Large intestine (tissue), 3 donors: Measurements from ENCODE around the gene SURF2. TPM values are rescaled to one million over a fixed set of nuclear protein-coding genes. Genes with fewer than 3 reads are reported as not detected.
A peak's percentile ranks its signal among the peaks of the same experiment; 100 is the strongest.

Experiments
- DNase-seq, 2 donors: peaks; one replicate each; pipeline versions ENCODE4 v3.0.0 to v3.0.0-alpha.2; 2013
- H3K27ac ChIP-seq: one replicate; pipeline ENCODE4 v1.5.1; 2013; ENCODE audit warnings: low read length
- H3K27me3 ChIP-seq: 2 replicates; pipeline ENCODE4 v1.6.1; 2013; ENCODE audit warnings: low read length; ENCODE audit not compliant: control insufficient read depth, insufficient read depth
- H3K36me3 ChIP-seq: 2 replicates; pipeline ENCODE4 v1.6.1; 2013; ENCODE audit warnings: low read length; ENCODE audit not compliant: control insufficient read depth, insufficient read depth
- H3K4me1 ChIP-seq: one replicate; pipeline ENCODE4 v1.6.1; 2013; ENCODE audit warnings: low read length; ENCODE audit not compliant: control insufficient read depth, insufficient read depth
- H3K4me3 ChIP-seq: one replicate; pipeline ENCODE4 v1.5.1; 2013; ENCODE audit warnings: low read length
- H3K9me3 ChIP-seq: one replicate; pipeline ENCODE4 v1.6.1; 2013; ENCODE audit warnings: mild to moderate bottlenecking, low read depth, low read length, moderate library complexity; ENCODE audit not compliant: control insufficient read depth
- WGBS: methylation state at CpG from one replicate; pipeline ENCODE4 v1.1.5; 2013; ENCODE audit warnings: low lambda C conversion rate; ENCODE audit not compliant: insufficient coverage; 5-methylcytosine and 5-hydroxymethylcytosine counted together
- polyA plus RNA-seq: library from polyadenylated mRNA; unstranded; fragments of 120-200 nt; gene quantifications from one replicate; pipeline ENCODE4 v1.2.1, GENCODE V29; 2013

The SURF2 gene
- polyA plus RNA-seq, 1 donor: 16.3 TPM

DNA sequence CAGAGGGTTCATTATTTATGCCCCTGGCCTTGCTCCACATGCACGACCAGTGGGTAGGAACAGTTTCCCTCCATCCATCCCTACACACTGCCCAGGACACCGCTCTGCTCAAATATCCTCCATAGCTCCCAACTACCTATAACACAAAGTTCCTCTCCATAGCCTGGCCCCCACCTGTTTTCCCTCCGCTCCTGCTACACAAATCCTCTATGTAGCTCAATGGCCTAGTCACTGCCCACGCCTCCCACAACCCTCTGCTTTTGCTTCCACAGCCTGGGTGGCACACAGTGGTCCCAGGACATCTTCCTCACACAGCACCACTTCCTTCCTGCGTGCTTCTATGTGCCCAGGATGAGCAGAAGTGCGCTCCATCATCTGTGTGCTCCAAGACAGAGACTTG lies 41.0 kb downstream of the SURF2 start:
- H3K4me1 ChIP-seq: peaks cover 20% of the 10 kb centered on the region
- DNase-seq: no peak
- WGBS: 80% methylated on average over 1 of the region's 6 CpGs
- peaks cover 13% of the 10 kb centered on the region for H3K27me3 ChIP-seq
- H3K27ac ChIP-seq: no peak overlapping the region
- no peaks in the 10 kb centered on the region for H3K9me3 ChIP-seq
- H3K4me3 ChIP-seq: no peak overlapping the region
- H3K36me3 ChIP-seq: peaks cover 3% of the 10 kb centered on the region

DNA sequence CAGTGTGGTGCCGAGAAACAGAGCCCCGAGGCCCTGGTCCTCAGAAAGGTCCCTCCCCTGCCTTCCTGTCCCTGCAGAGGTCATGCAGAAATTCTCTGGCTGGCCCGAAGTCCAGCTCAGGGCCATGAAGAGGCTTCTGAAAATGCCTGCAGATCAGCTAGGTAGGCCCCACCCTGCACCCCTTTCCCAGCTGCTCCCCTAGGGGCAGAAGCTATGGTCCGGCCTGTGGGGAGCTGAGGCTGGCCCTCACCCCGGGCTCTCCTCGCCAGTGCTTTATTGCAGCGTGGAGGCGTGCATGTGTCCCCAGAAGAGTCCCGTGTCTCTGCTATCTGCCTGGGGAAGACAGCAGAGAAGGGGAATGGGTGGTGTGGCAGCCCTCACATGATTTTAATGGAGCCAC lies 41.5 kb downstream of the SURF2 start:
- WGBS: no CpG with 5 or more reads among the region's 9 CpGs
- H3K27ac ChIP-seq: no peak overlapping the region
- no peak for DNase-seq
- H3K36me3 ChIP-seq: peaks cover 6% of the 10 kb centered on the region
- no peaks in the 10 kb centered on the region for H3K9me3 ChIP-seq
- no peak overlapping the region for H3K4me3 ChIP-seq
- H3K27me3 ChIP-seq: peaks cover 13% of the 10 kb centered on the region
- peaks cover 20% of the 10 kb centered on the region for H3K4me1 ChIP-seq

DNA sequence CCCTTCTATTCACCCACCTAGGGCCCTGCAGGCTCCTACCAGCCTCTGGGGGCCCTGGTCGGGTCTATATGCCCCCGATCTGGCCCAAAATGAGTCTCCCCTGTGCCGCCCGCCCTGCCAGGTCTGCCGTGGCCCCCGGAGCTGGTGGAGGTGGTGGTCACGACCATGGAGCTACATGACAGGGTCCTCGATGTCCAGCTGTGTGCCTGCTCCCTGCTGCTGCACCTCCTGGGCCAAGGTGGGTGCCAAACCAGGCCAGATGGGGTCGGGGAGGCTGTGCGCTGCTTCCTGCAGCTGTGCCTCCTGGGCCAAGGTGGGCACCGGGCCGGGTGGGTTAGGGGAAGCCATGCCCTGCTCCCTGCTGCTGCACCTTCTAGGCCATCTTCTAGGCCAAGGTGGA lies 43.9 kb downstream of the SURF2 start:
- DNase-seq: no peak
- Histone ChIP-seq H3K4me3 (no peak overlapping the region), H3K9me3 (no peaks in the 10 kb centered on the region), H3K27ac (no peak overlapping the region), H3K27me3 (peaks cover 13% of the 10 kb centered on the region), H3K36me3 (peaks cover 20% of the 10 kb centered on the region), H3K4me1 (peaks cover 6% of the 10 kb centered on the region)
- no CpG with 5 or more reads among the region's 12 CpGs for WGBS

DNA sequence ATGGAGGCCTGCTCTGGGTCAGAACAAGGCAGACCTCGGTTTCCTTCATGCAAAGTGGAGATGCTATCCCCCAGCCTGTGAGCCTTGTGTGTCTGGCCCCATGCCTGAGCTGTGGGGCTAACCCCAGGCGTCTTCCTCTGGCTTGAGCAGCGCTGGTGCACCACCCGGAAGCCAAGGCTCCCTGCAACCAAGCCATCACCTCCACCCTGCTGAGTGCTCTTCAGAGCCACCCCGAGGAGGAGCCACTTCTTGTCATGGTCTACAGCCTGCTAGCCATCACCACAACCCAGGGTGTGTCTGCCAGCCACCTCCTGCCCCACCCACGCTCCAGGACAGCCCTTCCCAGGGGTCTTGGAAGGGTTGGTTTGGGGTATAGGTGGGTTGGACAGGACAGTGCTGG lies 45.2 kb downstream of the SURF2 start:
- peaks cover 6% of the 10 kb centered on the region for H3K4me1 ChIP-seq
- WGBS: no CpG with 5 or more reads among the region's 6 CpGs
- DNase-seq: no peak
- peaks cover 32% of the 10 kb centered on the region for H3K36me3 ChIP-seq
- no peaks in the 10 kb centered on the region for H3K9me3 ChIP-seq
- H3K27ac ChIP-seq: no peak overlapping the region
- H3K27me3 ChIP-seq: peaks cover 11% of the 10 kb centered on the region
- no peak overlapping the region for H3K4me3 ChIP-seq

DNA sequence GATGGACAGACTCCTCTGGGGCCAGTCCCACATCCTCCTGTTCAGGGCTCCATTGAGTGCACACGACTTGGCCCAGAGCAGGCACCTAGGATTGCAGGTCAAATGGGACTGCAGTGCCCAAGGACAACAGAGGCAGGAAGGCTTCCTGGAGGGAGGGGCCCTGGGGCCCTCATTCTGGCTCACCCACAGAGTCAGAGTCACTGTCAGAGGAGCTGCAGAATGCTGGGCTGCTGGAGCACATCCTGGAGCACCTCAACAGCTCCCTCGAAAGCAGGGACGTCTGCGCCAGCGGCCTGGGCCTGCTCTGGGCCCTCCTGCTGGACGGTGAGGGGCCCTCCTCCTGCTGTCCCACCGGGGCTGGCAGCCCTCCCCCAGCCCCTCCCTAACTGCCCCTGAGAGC lies 46.3 kb downstream of the SURF2 start:
- Histone ChIP-seq H3K9me3 (no peaks in the 10 kb centered on the region), H3K4me1 (peaks cover 3% of the 10 kb centered on the region), H3K27me3 (no peaks in the 10 kb centered on the region), H3K27ac (no peak overlapping the region), H3K4me3 (no peak overlapping the region), H3K36me3 (peaks cover 43% of the 10 kb centered on the region)
- no peak for DNase-seq
- no CpG with 5 or more reads among the region's 7 CpGs for WGBS

DNA sequence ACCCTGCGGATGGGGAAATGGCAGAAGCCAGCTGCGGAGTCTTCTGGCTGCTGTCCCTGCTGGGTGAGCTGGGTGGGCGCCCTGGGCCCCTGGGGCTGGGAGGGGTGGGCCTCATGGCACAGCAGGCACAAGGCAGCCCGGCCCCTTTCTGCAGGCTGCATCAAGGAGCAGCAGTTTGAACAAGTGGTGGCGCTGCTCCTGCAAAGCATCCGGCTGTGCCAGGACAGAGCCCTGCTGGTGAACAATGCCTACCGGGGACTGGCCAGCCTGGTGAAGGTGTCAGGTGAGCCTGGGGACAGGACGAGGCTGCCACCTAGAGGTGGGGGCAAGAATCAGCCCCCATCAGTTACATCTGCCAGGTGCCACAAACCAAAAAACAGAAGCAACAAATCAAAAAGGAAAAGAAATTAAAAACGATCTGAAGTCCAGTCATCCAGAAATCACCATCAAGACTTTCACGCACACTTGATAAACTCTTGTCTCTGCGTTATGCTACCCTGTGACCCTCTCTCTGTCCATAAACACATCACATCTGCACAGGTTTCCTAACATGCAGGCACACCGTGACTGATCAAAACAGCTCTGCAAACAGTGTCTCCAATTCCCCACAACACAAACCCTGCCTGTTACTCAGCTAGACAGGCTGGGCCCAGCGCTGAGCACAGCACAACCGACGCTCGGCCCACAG lies 47.6 kb downstream of the SURF2 start:
- no peak overlapping the region for H3K4me3 ChIP-seq
- H3K27ac ChIP-seq: no peak overlapping the region
- H3K4me1 ChIP-seq: peaks cover 3% of the 10 kb centered on the region
- peaks cover 53% of the 10 kb centered on the region for H3K36me3 ChIP-seq
- no peak for DNase-seq
- no peaks in the 10 kb centered on the region for H3K27me3 ChIP-seq
- no peaks in the 10 kb centered on the region for H3K9me3 ChIP-seq
- WGBS: no CpG with 5 or more reads among the region's 16 CpGs

DNA sequence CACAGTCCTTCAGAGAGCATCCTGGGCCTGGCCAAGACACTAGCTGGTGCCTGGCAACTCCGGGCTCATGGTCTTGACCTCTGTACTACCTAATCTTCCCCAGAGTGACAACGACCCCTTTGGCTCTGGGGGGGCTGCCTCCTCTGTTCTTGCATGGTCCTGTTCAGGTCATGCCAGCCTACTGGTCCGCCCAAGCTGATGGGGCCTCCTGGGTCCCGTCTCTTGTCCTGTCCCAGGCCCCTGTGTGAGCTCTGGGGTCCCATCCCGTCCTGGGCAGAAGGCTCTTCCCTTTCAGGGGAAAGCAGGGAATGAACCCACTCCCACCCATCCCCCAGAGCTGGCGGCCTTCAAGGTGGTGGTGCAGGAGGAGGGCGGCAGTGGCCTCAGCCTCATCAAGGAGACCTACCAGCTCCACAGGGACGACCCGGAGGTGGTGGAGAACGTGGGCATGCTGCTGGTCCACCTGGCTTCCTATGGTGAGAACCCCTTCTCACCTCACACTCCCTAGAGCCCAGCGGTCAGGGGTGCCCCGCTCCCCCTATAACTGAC lies 48.2 kb downstream of the SURF2 start:
- H3K4me3 ChIP-seq: no peak overlapping the region
- WGBS: no CpG with 5 or more reads among the region's 12 CpGs
- no peaks in the 10 kb centered on the region for H3K27me3 ChIP-seq
- no peaks in the 10 kb centered on the region for H3K4me1 ChIP-seq
- H3K27ac ChIP-seq: no peak overlapping the region
- H3K9me3 ChIP-seq: no peaks in the 10 kb centered on the region
- peaks cover 53% of the 10 kb centered on the region for H3K36me3 ChIP-seq
- DNase-seq: no peak

DNA sequence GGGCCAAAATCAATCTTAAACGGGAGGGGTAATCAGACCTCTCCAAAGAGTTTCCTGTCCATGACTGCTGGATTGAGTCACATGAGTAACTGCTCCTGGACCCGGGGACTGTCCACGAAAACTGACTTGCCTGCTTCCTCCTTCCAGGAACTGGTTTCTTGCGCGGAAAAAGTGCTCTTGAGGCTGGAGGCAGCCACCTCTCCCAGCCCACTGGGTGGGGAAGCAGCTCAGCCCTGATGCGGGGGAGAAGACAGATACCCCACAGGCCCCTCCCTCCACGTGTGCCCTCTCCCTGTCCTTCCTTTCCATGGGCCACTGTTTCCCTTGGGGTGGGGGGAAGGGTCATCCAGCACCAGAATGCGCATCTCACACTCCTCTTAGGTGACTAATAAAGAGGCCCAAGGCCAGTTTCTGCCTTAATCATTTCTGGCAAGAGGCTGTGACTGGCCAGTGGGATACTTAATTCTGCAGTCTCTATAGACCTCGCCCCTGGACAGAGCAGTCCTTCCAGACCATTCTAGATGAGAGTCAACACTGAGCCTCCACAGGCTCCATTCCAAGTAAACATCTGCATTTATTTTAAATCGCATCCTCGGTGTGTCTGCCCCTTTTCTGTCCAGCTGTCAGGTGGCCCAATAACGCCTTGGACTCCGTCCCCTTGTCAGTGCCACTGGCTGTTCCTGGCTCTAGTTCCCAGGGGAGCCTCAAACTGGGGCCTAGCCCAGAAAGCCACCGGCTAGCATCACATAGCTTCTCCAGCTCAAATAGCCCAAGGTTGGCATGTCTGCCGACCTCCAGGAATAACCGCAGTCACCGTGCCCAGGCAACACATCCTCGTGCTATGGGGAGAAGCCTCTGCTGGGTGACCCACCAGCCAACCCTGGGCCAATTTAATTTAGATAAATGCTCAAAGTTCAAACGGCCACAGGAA lies 49.4 kb downstream of the SURF2 start:
- Histone ChIP-seq H3K36me3 (peaks cover 62% of the 10 kb centered on the region), H3K9me3 (no peaks in the 10 kb centered on the region), H3K4me3 (no peak overlapping the region), H3K4me1 (no peaks in the 10 kb centered on the region), H3K27me3 (no peaks in the 10 kb centered on the region), H3K27ac (no peak overlapping the region)
- whole genome bisulfite sequencing: 100% methylated on average over 1 of the region's 19 CpGs
- DNase-seq: no peak

DNA sequence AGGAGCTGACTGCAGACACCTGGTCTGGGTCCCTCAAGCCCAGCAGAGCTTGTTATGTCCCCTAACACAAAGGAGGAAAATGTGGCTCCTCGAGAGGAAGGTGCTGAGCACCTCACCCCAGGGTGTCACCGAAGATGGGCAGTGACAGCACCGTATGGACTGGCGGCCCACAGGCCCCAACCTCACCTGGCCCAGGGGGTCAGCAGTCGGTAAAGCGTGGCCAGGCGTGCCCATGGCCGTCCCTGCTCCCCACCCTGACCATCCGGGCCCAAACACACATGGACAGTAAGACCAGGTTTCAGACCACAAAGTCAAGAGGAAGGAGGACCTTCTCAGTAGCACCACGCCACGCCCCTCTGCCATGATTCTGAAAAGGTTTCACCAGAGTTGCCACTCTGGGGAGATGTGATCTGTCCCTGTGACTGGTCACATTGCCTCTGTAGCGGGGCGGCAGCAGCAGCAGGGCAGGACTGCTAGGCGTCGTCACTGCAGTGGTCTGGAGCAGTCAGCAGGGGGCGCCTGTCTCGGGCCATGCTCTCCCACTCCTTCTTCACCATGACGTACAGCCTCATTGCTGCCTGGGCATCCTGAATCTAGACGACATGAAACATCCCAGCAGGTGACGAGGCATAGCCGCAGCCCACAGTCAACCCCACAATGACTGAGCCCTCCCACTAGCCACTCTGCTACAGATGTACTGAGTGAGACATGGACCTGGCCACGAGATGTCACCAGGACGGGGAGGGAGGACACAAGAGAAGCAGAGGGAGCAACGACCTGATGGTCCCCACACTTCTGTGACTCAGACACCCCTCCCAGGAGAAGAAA lies 50.3 kb downstream of the SURF2 start:
- Histone ChIP-seq H3K27me3 (no peaks in the 10 kb centered on the region), H3K27ac (no peak overlapping the region), H3K4me3 (no peak overlapping the region), H3K9me3 (no peaks in the 10 kb centered on the region), H3K36me3 (peaks cover 69% of the 10 kb centered on the region), H3K4me1 (no peaks in the 10 kb centered on the region)
- no CpG with 5 or more reads among the region's 24 CpGs for whole genome bisulfite sequencing
- DNase-seq: peak; percentile 66

DNA sequence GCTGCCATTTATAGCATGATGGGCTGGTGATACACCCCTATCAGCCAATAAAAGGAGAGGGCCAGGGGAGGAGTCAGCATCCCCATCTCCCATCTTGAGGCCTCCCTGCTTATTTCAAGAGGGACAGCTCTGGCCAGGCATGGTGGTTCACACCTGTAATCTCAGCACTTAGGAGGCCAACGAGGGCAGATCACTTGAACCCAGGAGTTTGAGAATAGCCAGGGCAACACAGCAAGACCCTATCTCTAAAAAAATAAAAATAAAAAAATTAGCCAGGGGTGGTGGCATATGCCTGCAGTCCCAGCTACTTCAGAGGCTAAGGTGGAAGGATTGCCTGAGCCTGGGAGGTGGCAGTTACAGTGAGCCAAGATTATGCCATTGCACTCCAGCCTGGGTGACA lies 51.7 kb downstream of the SURF2 start:
- no peaks in the 10 kb centered on the region for H3K4me1 ChIP-seq
- no peaks in the 10 kb centered on the region for H3K27me3 ChIP-seq
- H3K36me3 ChIP-seq: peaks cover 78% of the 10 kb centered on the region
- H3K4me3 ChIP-seq: no peak overlapping the region
- no peak for DNase-seq
- H3K27ac ChIP-seq: no peak overlapping the region
- no peaks in the 10 kb centered on the region for H3K9me3 ChIP-seq
- WGBS: no CpG with 5 or more reads among the region's 1 CpG
